BJ (cell line): ENCODE results near the gene EXOC1L. TPM values are rescaled to one million over a fixed set of nuclear protein-coding genes. Genes with fewer than 3 reads are reported as not detected.

Experiments
- CTCF ChIA-PET: fragments of 350-600 bp; formaldehyde crosslinking; extraction: SDS; loops from one replicate; lab custom pipeline; 2021; ENCODE audit warnings: antibody characterized with exemption, inconsistent platforms; lab: Yijun Ruan, JAX
- POLR2A ChIA-PET: fragments of 300-600 bp; sonication (Branson Sonifier 250); formaldehyde crosslinking; extraction: SDS; loops from one replicate; lab custom pipeline; 2021; ENCODE audit warnings: antibody characterized with exemption; lab: Charles Lee
- DNase-seq: peaks from one replicate; pipeline ENCODE4 v3.0.0-alpha.2; 2011; ENCODE audit warnings: low read depth
- H3K27me3 ChIP-seq: 2 replicates; pipeline ENCODE4 v1.6.0; 2011; ENCODE audit warnings: low read length; ENCODE audit not compliant: control insufficient read depth, insufficient read depth
- H3K36me3 ChIP-seq: 2 replicates; pipeline ENCODE4 v1.5.1; 2011; ENCODE audit warnings: low read length; ENCODE audit not compliant: control insufficient read depth, insufficient read depth
- H3K4me3 ChIP-seq: 2 replicates; pipeline ENCODE4 v1.5.1; 2011; ENCODE audit warnings: low read depth, mild to moderate bottlenecking, control low read depth, low read length
- polyA plus RNA-seq: library from polyadenylated mRNA; depleted of rRNA; stranded (reverse); fragments of >200 nt; gene quantifications from 2 replicates; pipeline ENCODE4 v1.2.3, GENCODE V29; 2011
- TF ChIP-seq, protein P1 (sequence below): IDR thresholded peaks from 2 replicates; pipeline ENCODE4 v1.5.1; 2011; ENCODE audit warnings: low read depth, mild to moderate bottlenecking, control low read depth, inconsistent platforms, low read length, moderate library complexity; ENCODE audit not compliant: insufficient read depth

The EXOC1L gene
- polyA plus RNA-seq, 1 experiment: not detected

DNA sequence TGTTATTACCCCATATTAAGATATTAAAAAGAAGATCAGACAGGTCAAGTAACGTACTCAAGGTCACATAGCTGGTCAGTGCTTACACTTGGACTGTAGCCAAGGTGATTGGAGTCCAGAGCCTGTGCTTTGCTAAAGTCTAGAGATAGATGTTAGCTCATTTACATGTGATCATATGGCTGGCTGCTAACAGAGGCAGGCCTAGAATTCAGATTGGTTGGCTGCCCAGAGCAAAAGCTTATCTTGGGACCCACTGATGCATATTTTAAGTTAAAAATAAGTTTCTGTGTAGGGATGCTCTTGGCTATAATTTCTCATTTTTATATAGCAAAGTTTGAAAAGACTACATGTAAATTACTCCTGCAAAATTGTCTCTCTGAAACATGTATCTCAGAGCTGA is 18.1 kb upstream of the EXOC1L start:
- POLR2A ChIA-PET: no interaction called here
- H3K27me3 ChIP-seq: no peaks in the 10 kb centered on the region; the same call in 1 of the 2 replicates
- CTCF ChIA-PET: interaction anchor here (1.0 kb wide), 2 partner anchors 11 to 24 kb away, joined by 3 to 4 read pairs; no protein-coding TSS in a partner anchor
- no peak overlapping the region for H3K4me3 ChIP-seq
- no peak for DNase-seq
- no peaks in the 10 kb centered on the region for H3K36me3 ChIP-seq
- TF ChIP-seq, protein P1, sequence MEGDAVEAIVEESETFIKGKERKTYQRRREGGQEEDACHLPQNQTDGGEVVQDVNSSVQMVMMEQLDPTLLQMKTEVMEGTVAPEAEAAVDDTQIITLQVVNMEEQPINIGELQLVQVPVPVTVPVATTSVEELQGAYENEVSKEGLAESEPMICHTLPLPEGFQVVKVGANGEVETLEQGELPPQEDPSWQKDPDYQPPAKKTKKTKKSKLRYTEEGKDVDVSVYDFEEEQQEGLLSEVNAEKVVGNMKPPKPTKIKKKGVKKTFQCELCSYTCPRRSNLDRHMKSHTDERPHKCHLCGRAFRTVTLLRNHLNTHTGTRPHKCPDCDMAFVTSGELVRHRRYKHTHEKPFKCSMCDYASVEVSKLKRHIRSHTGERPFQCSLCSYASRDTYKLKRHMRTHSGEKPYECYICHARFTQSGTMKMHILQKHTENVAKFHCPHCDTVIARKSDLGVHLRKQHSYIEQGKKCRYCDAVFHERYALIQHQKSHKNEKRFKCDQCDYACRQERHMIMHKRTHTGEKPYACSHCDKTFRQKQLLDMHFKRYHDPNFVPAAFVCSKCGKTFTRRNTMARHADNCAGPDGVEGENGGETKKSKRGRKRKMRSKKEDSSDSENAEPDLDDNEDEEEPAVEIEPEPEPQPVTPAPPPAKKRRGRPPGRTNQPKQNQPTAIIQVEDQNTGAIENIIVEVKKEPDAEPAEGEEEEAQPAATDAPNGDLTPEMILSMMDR: no peak

DNA sequence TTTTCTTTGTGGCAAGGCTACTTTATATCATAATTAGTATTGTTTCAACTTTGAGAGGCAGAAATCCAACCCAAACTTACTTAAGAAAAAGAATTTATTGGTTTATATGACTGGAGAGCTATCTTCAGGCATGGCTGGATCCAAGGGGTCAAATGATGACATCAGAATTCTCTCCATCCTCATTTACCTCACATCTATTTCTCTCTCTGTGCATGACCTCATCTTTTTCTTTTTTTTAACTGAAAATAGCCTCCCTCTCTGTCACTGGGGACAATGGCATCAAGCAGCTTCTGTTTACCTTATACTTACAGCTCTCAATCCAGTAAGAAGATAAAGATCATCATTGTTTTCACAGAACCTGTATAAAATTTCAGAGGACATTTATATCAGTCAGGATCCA is 12.0 kb upstream of the EXOC1L start:
- ChIA-PET CTCF (interaction anchor here (0.5 kb wide), 1 partner anchor 445 kb away, joined by 3 read pairs; no protein-coding TSS in a partner anchor), POLR2A (no interaction called here)
- Histone ChIP-seq H3K27me3 (no peaks in the 10 kb centered on the region), H3K4me3 (no peak overlapping the region), H3K36me3 (no peaks in the 10 kb centered on the region)
- TF ChIP-seq, protein P1: no peak
- DNase-seq: no peak

DNA sequence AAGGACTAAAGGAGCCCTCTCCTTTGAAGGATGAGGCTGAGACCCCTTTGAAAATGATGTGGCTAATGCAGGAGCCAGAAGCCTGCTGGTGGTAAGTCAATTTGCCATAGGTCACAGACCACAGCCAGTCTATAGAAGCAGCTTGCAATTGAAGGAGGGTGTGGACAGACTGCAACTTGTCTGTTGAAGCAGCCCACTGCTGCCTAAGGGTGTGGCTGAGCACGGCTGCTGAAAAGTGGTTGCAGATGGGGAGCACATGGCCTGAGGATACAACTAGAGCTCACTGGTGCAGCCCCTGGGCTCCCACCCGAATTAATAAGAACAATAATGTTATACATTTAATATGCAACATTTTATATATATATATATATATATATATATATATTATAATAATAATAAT is 11.4 kb upstream of the EXOC1L start:
- TF ChIP-seq, protein P1: no peak
- H3K27me3 ChIP-seq: no peaks in the 10 kb centered on the region
- ChIA-PET CTCF (no interaction called here), POLR2A (no interaction called here)
- no peak for DNase-seq
- H3K36me3 ChIP-seq: no peaks in the 10 kb centered on the region
- no peak overlapping the region for H3K4me3 ChIP-seq

DNA sequence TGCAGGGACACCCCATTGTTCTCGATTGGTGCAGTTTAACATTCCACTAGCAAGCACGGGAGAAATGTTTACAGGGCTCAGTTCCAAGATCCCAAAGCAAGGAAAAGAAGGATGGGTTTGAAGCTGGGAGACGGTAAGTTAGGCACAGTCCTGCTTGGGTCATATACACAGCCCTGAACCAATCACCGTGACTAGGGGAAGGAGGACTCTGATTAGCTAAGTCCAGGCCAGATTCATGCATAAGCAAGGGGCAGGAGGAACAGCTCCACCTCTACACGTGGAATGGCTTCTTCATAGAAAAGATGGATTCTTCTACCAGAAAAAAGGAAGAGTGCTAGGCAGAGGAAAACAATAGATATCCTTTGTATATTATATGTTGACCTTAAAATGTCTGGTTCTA is 11.0 kb upstream of the EXOC1L start:
- POLR2A ChIA-PET: no interaction called here
- Histone ChIP-seq H3K36me3 (no peaks in the 10 kb centered on the region), H3K4me3 (no peak overlapping the region), H3K27me3 (no peaks in the 10 kb centered on the region)
- TF ChIP-seq, protein P1: no peak
- no peak for DNase-seq
- CTCF ChIA-PET: no interaction called here

DNA sequence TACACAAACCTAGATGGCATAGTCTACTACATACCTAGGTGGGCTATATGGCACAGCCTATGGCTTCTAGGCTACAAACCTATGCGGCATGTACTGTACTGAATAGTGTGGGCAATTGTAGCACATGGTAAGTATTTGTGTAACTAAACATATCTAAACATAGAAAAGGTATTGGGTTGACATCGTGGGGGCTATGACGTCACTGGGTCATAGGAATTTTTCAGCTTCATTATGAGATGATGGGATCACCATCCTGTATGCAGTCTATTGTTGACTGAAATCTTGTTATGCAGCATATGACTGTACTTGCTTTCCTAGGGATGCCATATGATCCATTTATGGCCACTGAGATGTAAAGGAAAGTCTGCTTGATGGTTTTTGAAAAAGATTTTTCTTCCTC is 1.9 kb upstream of the EXOC1L start:
- TF ChIP-seq, protein P1: no peak
- Histone ChIP-seq H3K27me3 (peaks cover 2% of the 10 kb centered on the region), H3K4me3 (no peak overlapping the region), H3K36me3 (no peaks in the 10 kb centered on the region)
- DNase-seq: no peak
- POLR2A ChIA-PET: no interaction called here
- CTCF ChIA-PET: no interaction called here
